ENCODE measurements around the gene LEKR1. TPM values are rescaled to one million over a fixed set of nuclear protein-coding genes. Genes with fewer than 3 reads are reported as not detected.

LEKR1 gene
- total RNA-seq, 1 donor from 2014 or later, result 3.4 TPM

- H3K27me3 Mint-ChIP-seq (ENCODE audit: low read depth), result no peaks in the 10 kb centered on the region
- no peak overlapping the region for H3K4me3 Mint-ChIP-seq
- no peaks in the 10 kb centered on the region for H3K9me3 Mint-ChIP-seq
- no peaks in the 10 kb centered on the region for H3K36me3 Mint-ChIP-seq
- DNase-seq (ENCODE audit: low spot score in 2 of 2, unreplicated experiment in 2 of 2), result no peak
- H3K4me1 Mint-ChIP-seq, result peaks cover 9% of the 10 kb centered on the region
- TF ChIP-seq CTCF (IDR thresholded peaks at IDR 0.05; ENCODE audit: unreplicated experiment), result no peak
- no peak overlapping the region for H3K27ac Mint-ChIP-seq
Observed at GRCh38 chr3:156976933-156977332, 150.8 kb downstream of the LEKR1 start.

GRCh38 chr3:156978481-156978961 is 152.4 kb downstream of the LEKR1 start:
- no peaks in the 10 kb centered on the region for H3K36me3 Mint-ChIP-seq
- H3K4me1 Mint-ChIP-seq, result peaks cover 9% of the 10 kb centered on the region
- H3K27me3 Mint-ChIP-seq (ENCODE audit: low read depth), result no peaks in the 10 kb centered on the region
- H3K9me3 Mint-ChIP-seq, result no peaks in the 10 kb centered on the region
- no peak overlapping the region for H3K4me3 Mint-ChIP-seq
- no peak for TF ChIP-seq CTCF (IDR thresholded peaks at IDR 0.05; ENCODE audit: unreplicated experiment)
- no peak overlapping the region for H3K27ac Mint-ChIP-seq
- DNase-seq (ENCODE audit: low spot score in 2 of 2, unreplicated experiment in 2 of 2), result no peak

DNA sequence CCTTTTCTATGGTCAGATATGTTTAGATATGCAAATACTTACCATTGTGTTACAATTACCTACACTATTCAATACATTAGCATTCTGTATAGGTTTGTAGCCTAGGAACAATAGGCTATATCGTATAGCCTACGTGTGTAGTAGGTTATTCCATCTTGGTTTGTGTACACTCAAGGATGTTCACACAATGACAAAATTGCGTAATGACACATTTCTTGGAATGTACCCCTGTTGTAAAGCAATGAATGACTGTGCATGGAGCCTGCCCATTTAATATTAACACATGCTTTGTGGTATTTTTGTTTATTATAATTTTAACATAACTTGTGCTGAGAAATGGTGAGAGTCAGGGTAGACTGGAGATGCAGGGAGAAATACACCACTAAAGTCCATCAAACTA is 154.9 kb downstream of the LEKR1 start:
- no peak for TF ChIP-seq CTCF (IDR thresholded peaks at IDR 0.05; ENCODE audit: unreplicated experiment)
- Mint-ChIP-seq H3K27me3 (ENCODE audit: low read depth) (no peaks in the 10 kb centered on the region), H3K36me3 (no peaks in the 10 kb centered on the region)

DNA sequence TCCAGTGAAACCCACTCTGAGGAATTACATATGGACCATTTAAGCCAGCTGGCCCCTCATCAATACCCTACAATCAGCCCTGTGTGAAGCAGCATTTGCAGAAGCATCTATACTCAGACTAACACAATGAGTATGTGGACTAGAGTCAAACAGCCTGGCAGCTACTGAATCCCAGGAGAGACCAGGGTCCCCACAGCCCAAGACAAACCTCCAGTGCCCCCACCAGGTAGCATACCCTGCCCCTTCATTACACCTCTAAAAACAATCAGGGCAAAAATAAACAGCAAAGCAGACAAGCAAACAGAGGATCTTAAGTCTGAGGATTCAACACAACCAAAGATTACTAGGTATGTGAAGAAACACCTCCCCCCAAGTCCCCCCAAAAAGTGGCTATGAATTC is 157.4 kb downstream of the LEKR1 start:
- Mint-ChIP-seq H3K9me3 (no peaks in the 10 kb centered on the region), H3K4me3 (no peak overlapping the region), H3K27ac (no peak overlapping the region), H3K4me1 (peaks cover 9% of the 10 kb centered on the region), H3K36me3 (no peaks in the 10 kb centered on the region), H3K27me3 (ENCODE audit: low read depth) (no peaks in the 10 kb centered on the region)
- TF ChIP-seq CTCF (IDR thresholded peaks at IDR 0.05; ENCODE audit: unreplicated experiment), result no peak
- DNase-seq (ENCODE audit: low spot score in 2 of 2, unreplicated experiment in 2 of 2), result no peak

More for the DNA sequence above, 154.9 kb downstream of the LEKR1 start:
- Mint-ChIP-seq H3K4me3 (no peak overlapping the region), H3K9me3 (no peaks in the 10 kb centered on the region), H3K4me1 (peaks cover 9% of the 10 kb centered on the region), H3K27ac (no peak overlapping the region)
- no peak for DNase-seq (ENCODE audit: low spot score in 2 of 2, unreplicated experiment in 2 of 2)

DNA sequence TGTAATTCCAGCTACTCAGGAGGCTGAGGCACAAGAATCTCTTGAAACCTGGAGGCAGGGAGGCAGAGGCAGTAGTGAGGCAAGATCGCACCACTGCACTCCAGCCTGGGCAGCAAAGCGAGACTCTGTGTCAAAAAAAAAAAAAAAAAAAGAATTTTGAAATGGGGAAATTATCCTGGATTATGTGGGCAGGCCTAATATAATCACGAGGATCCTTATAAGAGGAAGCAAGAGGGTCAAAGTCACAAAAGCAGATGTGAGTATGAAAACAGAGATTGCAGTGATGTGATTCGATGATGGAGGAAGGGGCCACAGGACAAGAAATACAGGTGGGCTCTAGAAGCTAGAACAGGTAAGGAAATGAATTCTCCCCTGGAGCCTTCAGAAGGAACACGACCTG is 159.6 kb downstream of the LEKR1 start:
- no peaks in the 10 kb centered on the region for H3K27me3 Mint-ChIP-seq (ENCODE audit: low read depth)

More for the DNA sequence above, 159.6 kb downstream of the LEKR1 start:
- Mint-ChIP-seq H3K36me3 (no peaks in the 10 kb centered on the region), H3K4me1 (peaks cover 2% of the 10 kb centered on the region), H3K9me3 (peaks cover 5% of the 10 kb centered on the region), H3K27ac (no peak overlapping the region), H3K4me3 (no peak overlapping the region)
- DNase-seq (ENCODE audit: low spot score in 2 of 2, unreplicated experiment in 2 of 2), result no peak
- TF ChIP-seq CTCF (IDR thresholded peaks at IDR 0.05; ENCODE audit: unreplicated experiment), result no peak
